Right lobe of liver (tissue), 6 donors: ENCODE data around the gene CCR4. TPM values are rescaled to one million over a fixed set of nuclear protein-coding genes. Genes with fewer than 3 reads are reported as not detected.

Experiments
- ATAC-seq, 4 donors: fragments of 200-7000 bp; cut with Tn5 transposase; one replicate each; pipeline ENCODE4 v1.9.1; 2020; ENCODE audit warnings: mild to moderate bottlenecking in 4 of 4, moderate library complexity in 4 of 4
- DNase-seq, 3 donors: peaks; one replicate each; pipeline ENCODE4 v3.0.0-alpha.2; 2020
- H3K27ac ChIP-seq, 3 donors: fragments of 200-600 bp; one replicate each; pipeline ENCODE4 v1.8.0; 2022
- H3K27me3 ChIP-seq, 2 donors: fragments of 200-600 bp; one replicate each; pipeline ENCODE4 v1.8.0; 2022
- H3K36me3 ChIP-seq, 4 donors: fragments of 200-600 bp; sonication (generic) in 1 of 4; one replicate each; pipeline versions ENCODE4 v1.5.1 to v1.8.0; 2017 to 2022; ENCODE audit warnings: control low read depth in 1 of 4
- H3K4me1 ChIP-seq, 4 donors: fragments of 200-600 bp; sonication (generic) in 1 of 4; one replicate each; pipeline versions ENCODE4 v1.5.1 to v1.8.0; 2017 to 2022; ENCODE audit warnings: control low read depth in 1 of 4
- H3K4me3 ChIP-seq, 3 donors: fragments of 200-600 bp; one replicate each; pipeline ENCODE4 v1.8.0; 2022
- H3K9me3 ChIP-seq, 4 donors: fragments of 200-600 bp; sonication (generic) in 1 of 4; one replicate each; pipeline versions ENCODE4 v1.5.1 to v1.8.0; 2017 to 2022; ENCODE audit warnings: control low read depth in 1 of 4
- POLR2A ChIP-seq: fragments of 450-650 bp; IDR thresholded peaks from one replicate; pipeline ENCODE4 v1.6.1; 2017; ENCODE audit warnings: antibody characterized with exemption, mild to moderate bottlenecking
- WGBS: methylation state at CpG from one replicate; pipeline ENCODE4 v1.1.6; 2018; ENCODE audit warnings: low coverage, low lambda C conversion rate; ENCODE audit not compliant: insufficient coverage; ENCODE audit errors: missing lambda C conversion rate; 5-methylcytosine and 5-hydroxymethylcytosine counted together
- intact Hi-C, 2 donors: fragments of 100-400 bp; cut with DNase I; formaldehyde crosslinking; loops; one replicate each; pipeline versions ENCODE4 v1.11.2 to v1.14.1; 2022
- total RNA-seq, 6 experiments: library from RNA; depleted of rRNA in 2 of 6; stranded (reverse); fragments of >200 nt in 2 of 6; fragmentation: NEBNext Ultra II Directional in 3 of 6; extraction: Animal tissue kit (Norgen Biotek cat#: 25700) in 3 of 6; gene quantifications; one replicate each; pipeline versions ENCODE4 v1.1.0 to v1.2.4, GENCODE V29; 2016 to 2023
- TF ChIP-seq, protein P1 (sequence below), 4 donors: fragments of 200-600 bp in 3 of 4; fragments of 450-650 bp in 1 of 4; IDR thresholded peaks; one replicate each; pipeline versions ENCODE4 v1.5.1 to v1.8.0; 2016 to 2022; ENCODE audit warnings: antibody characterized with exemption in 4 of 4, mild to moderate bottlenecking in 2 of 4
- donor health status: DM: no; HTN: yes; CAD: no.
- donor health status: DM: no; HTN: no; CAD: no.
- donor health status: DM: no; HTN: no; CAD: no.
- donor health status: DM: no; HTN: yes; CAD: no.
- donor health status: DM: no; HTN: yes; CAD: no.

The CCR4 gene
- total RNA-seq, 6 experiments from 2014 or later, result 0.06 to 0.23 (median 0.11) TPM

DNA sequence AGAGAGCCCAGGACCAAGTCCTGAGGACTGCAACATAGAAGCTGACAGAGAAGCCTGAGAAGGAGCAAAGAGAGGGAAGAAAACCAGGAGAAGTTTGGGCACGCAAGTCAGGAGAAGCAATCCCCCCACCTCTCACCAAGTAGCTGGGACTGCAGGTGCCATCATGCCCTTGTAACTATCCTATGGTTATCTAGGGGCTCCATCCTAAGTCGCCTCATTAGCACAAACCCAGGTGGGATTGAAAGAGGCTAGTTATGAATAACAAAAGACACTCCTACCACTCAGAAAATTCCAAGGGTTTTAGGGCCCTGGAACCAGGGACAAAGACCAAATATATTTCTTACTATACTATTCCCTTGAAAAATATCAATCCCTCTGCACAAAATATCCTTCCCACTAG lies 53.5 kb downstream of the CCR4 start:
- Histone ChIP-seq H3K4me1 (peaks cover 0 to 18% (median 4%) of the 10 kb centered on the region in 4 donors), H3K27ac (no peak overlapping the region), H3K36me3 (no peaks in the 10 kb centered on the region), H3K4me3 (no peak overlapping the region), H3K9me3 (no peaks in the 10 kb centered on the region), H3K27me3 (no peaks in the 10 kb centered on the region)
- DNase-seq, result no peak
- TF ChIP-seq, protein P1, sequence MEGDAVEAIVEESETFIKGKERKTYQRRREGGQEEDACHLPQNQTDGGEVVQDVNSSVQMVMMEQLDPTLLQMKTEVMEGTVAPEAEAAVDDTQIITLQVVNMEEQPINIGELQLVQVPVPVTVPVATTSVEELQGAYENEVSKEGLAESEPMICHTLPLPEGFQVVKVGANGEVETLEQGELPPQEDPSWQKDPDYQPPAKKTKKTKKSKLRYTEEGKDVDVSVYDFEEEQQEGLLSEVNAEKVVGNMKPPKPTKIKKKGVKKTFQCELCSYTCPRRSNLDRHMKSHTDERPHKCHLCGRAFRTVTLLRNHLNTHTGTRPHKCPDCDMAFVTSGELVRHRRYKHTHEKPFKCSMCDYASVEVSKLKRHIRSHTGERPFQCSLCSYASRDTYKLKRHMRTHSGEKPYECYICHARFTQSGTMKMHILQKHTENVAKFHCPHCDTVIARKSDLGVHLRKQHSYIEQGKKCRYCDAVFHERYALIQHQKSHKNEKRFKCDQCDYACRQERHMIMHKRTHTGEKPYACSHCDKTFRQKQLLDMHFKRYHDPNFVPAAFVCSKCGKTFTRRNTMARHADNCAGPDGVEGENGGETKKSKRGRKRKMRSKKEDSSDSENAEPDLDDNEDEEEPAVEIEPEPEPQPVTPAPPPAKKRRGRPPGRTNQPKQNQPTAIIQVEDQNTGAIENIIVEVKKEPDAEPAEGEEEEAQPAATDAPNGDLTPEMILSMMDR (IDR thresholded peaks at IDR 0.05), result no peak
- no peak for TF ChIP-seq POLR2A
- intact Hi-C loops, result no loop called here
- no peak for ATAC-seq
- 80% methylated on average over 1 of the region's 2 CpGs for whole genome bisulfite sequencing

Other genes with a start within 250 kb of the CCR4 start
- not detected for gene TRIM71, start 133.6 kb upstream of the CCR4 start, total RNA-seq
- gene GLB1, start 145.5 kb downstream of the CCR4 start, total RNA-seq, result 10 to 100 TPM; 42.7 to 52.7 (median 49.4) TPM
- gene TMPPE, start 145.5 kb downstream of the CCR4 start, total RNA-seq, result 1 to 10 TPM; 2.8 to 3.8 (median 3.4) TPM
- 10 to 100 TPM; 33.1 to 54.9 (median 46.8) TPM for gene CRTAP, start 162.4 kb downstream of the CCR4 start, total RNA-seq